BLaER1 (cell line): ENCODE data around the gene WDR26.
"Not testable (repeated sequence)": the region's sequence is repeated elsewhere in the genome, so short reads cannot be mapped to it uniquely, and the experiment has no call there.

Experiments
- H3K27ac ChIP-seq: shearing (Covaris generic); formaldehyde crosslinking; 2 replicates; pipeline ENCODE4 v1.8.1; 2022
- H3K27me3 ChIP-seq: shearing (Covaris generic); formaldehyde crosslinking; 2 replicates; pipeline ENCODE4 v1.8.1; 2022
- H3K36me3 ChIP-seq: shearing (Covaris generic); formaldehyde crosslinking; 2 replicates; pipeline ENCODE4 v1.8.1; 2022
- H3K4me1 ChIP-seq: shearing (Covaris generic); formaldehyde crosslinking; 2 replicates; pipeline ENCODE4 v1.8.1; 2022
- H3K4me2 ChIP-seq: shearing (Covaris generic); formaldehyde crosslinking; 2 replicates; pipeline ENCODE4 v1.8.1; 2022
- H3K4me3 ChIP-seq: shearing (Covaris generic); formaldehyde crosslinking; 2 replicates; pipeline ENCODE4 v1.8.1; 2022
- H3K9ac ChIP-seq: shearing (Covaris generic); formaldehyde crosslinking; 2 replicates; pipeline ENCODE4 v1.8.1; 2022
- H3K9me3 ChIP-seq: shearing (Covaris generic); formaldehyde crosslinking; 2 replicates; pipeline ENCODE4 v1.8.1; 2022
- H4K20me1 ChIP-seq: shearing (Covaris generic); formaldehyde crosslinking; 2 replicates; pipeline ENCODE4 v1.8.1; 2022
- Cebpa-rat ChIP-seq: shearing (Covaris generic); IDR thresholded peaks from 2 replicates; pipeline ENCODE4 v1.8.1; 2022

Gene WDR26

GRCh38 chr1:224356685-224357625 lies 77.6 kb downstream of the WDR26 start, which contains the start of gene CNIH4:
TSS of gene CNIH4 (plus strand) at chr1:224356879. CDS start at chr1:224356925, 46 bp downstream.
- no peaks in the 10 kb centered on the region for H3K27me3 ChIP-seq
- TF ChIP-seq Cebpa-rat, result no peak
- peaks cover 51% of the 10 kb centered on the region for H4K20me1 ChIP-seq
- H3K4me2 ChIP-seq, result peak within 1 kb of the TSS; percentile 86
- peak within 1 kb of the TSS; percentile 86 for H3K9ac ChIP-seq
- peak within 1 kb of the TSS; percentile 86 for H3K4me3 ChIP-seq
- peaks cover 27% of the 10 kb centered on the region for H3K36me3 ChIP-seq
- H3K9me3 ChIP-seq, result peaks cover 7% of the 10 kb centered on the region; the same call in 1 of the 2 replicates
- H3K4me1 ChIP-seq, result peaks cover 16% of the 10 kb centered on the region
- peak within 1 kb of the TSS; percentile 76 for H3K27ac ChIP-seq

DNA sequence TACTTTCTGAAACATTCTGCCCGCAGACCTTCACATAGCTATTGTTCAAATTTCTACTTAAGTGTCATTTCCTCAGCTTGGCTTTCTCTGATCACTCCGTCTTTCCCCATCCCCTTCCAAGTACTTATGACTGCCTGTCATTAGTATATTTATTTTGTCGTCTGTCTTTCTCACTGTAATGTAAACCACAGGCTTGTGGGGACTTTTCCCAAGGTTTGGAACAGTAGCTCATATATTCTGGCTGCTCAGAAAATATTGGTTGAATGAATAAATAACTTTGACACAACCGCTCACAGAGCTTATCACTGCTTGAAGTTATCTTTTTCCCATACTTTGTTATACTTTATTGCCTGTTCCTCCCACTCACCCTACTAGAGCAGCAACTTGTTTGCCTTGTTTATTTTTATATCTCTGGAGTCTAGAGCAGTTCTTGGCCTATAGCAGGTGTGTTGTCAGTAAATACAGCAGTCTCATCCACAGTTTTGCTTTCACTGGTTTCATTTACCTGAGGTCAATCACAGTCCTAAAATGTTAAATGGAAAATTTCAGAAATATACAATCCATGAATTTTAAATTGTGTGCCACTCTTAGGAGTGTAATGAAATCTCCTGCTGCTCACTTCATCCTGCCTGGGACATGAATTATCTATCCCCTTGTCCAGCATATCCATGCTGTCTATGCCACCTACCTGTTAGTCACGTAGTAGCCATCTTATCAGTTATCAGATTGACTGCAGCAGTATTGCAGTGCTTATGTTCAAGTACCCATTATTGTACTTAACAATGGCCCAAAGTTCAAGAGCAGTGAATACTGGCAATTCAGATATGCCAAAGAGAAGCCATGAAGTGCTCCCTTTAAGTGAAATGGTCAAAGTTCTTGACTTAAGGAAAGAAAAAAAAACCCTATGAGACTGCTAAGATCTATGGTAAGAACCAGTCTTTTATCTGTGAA lies 80.3 kb downstream of the WDR26 start:
- H4K20me1 ChIP-seq, result peaks cover 24% of the 10 kb centered on the region
- no peak overlapping the region for H3K4me3 ChIP-seq
- H3K27ac ChIP-seq, result no peak overlapping the region
- peaks cover 5% of the 10 kb centered on the region; the same call in 1 of the 2 replicates for H3K36me3 ChIP-seq
- no peaks in the 10 kb centered on the region for H3K27me3 ChIP-seq
- peaks cover 16% of the 10 kb centered on the region for H3K4me1 ChIP-seq
- TF ChIP-seq Cebpa-rat, result no peak
- no peak overlapping the region for H3K9ac ChIP-seq
- H3K9me3 ChIP-seq, result peaks cover 20% of the 10 kb centered on the region; the same call in 1 of the 2 replicates
- H3K4me2 ChIP-seq, result no peak overlapping the region

DNA sequence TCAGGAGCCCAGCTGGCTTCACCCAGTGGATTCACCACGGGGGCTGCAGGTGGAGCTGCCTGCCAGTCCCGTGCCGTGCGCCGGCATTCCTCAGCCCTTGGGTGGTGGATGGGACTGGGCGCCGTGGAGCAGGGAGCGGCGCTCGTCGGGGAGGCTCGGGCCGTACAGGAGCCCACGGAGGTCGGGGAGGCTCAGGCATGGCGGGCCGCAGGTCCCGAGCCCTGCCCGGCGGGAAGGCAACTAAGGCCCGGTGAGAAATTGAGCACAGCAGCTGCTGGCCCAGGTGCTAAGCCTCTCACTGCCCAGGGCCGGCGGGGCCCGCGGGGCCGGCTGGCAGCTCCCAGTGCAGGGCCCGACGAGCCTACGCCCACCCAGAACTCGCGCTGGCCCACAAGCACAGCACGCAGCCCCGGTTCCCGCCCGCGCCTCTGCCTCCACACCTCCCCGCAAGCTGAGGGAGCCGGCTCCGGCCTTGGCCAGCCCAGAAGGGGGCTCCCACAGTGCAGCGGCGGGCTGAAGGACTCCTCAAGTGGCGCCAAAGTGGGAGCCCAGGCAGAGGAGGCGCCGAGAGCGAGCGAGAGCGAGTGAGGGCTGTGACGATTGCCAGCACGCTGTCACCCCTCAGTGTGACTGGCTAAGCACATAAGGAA lies 82.0 kb downstream of the WDR26 start:
- peaks cover 20% of the 10 kb centered on the region; the same call in 1 of the 2 replicates for H3K9me3 ChIP-seq
- H3K36me3 ChIP-seq, H3K27ac ChIP-seq, H3K4me2 ChIP-seq, H3K4me1 ChIP-seq, H3K27me3 ChIP-seq, H3K4me3 ChIP-seq, H3K9ac ChIP-seq, H4K20me1 ChIP-seq: not testable (repeated sequence)

GRCh38 chr1:224349716-224350115 lies 84.9 kb downstream of the WDR26 start:
- H3K27me3 ChIP-seq, H3K4me3 ChIP-seq, H3K9ac ChIP-seq, H3K4me1 ChIP-seq, H4K20me1 ChIP-seq, H3K36me3 ChIP-seq, H3K27ac ChIP-seq, H3K4me2 ChIP-seq: not testable (repeated sequence)
- peaks cover 32% of the 10 kb centered on the region for H3K9me3 ChIP-seq

DNA sequence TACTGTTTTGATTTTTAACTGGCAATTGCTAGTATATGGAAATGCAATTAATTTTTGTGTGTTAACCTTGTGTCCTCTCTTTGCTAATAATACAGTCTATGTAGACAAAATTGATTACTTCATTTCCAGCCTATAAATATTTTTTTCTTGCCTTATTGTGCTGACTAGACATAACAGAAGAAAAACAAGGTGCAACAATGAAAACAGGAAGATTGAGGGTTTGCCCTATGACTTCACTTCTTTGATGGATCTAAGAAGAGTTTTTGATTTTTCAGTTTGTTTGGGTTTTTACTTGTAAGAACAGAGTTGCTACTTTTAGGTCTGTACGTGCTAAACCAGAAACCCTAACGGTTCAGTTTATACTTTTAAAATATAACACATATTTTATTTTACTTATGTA lies 86.5 kb downstream of the WDR26 start:
- no peaks in the 10 kb centered on the region for H3K4me1 ChIP-seq
- no peak overlapping the region for H3K27ac ChIP-seq
- H3K9me3 ChIP-seq, result peaks cover 47% of the 10 kb centered on the region
- no peak overlapping the region for H3K4me2 ChIP-seq
- H3K36me3 ChIP-seq, result no peaks in the 10 kb centered on the region
- H4K20me1 ChIP-seq, result no peaks in the 10 kb centered on the region
- H3K4me3 ChIP-seq, result no peak overlapping the region
- TF ChIP-seq Cebpa-rat, result no peak
- no peak overlapping the region for H3K9ac ChIP-seq
- no peaks in the 10 kb centered on the region for H3K27me3 ChIP-seq

GRCh38 chr1:224343679-224344078 lies 90.9 kb downstream of the WDR26 start:
- Histone ChIP-seq H3K9me3 (peaks cover 42% of the 10 kb centered on the region), H3K36me3 (no peaks in the 10 kb centered on the region), H4K20me1 (no peaks in the 10 kb centered on the region), H3K4me1 (no peaks in the 10 kb centered on the region), H3K27me3 (peaks cover 21% of the 10 kb centered on the region), H3K4me3 (0 out of 2 replicates have a peak overlapping the region, but pooled peaks have one; percentile 2), H3K4me2 (no peak overlapping the region), H3K9ac (no peak overlapping the region), H3K27ac (no peak overlapping the region)
- TF ChIP-seq Cebpa-rat, result no peak

- Histone ChIP-seq H3K9me3 (peaks cover 46% of the 10 kb centered on the region), H3K27me3 (peaks cover 21% of the 10 kb centered on the region)
- not testable (repeated sequence) for H3K4me2 ChIP-seq, H3K27ac ChIP-seq, H3K9ac ChIP-seq, H4K20me1 ChIP-seq, H3K4me3 ChIP-seq, H3K4me1 ChIP-seq, H3K36me3 ChIP-seq
Measured at GRCh38 chr1:224340453-224341384, 93.9 kb downstream of the WDR26 start.

- Histone ChIP-seq H3K4me2 (no peak overlapping the region), H3K9me3 (peaks cover 34% of the 10 kb centered on the region), H3K36me3 (no peaks in the 10 kb centered on the region), H3K9ac (no peak overlapping the region), H3K4me3 (no peak overlapping the region), H3K4me1 (peaks cover 5% of the 10 kb centered on the region), H4K20me1 (no peaks in the 10 kb centered on the region), H3K27me3 (peaks cover 21% of the 10 kb centered on the region), H3K27ac (no peak overlapping the region)
- TF ChIP-seq Cebpa-rat, result no peak
Measured at GRCh38 chr1:224339442-224340033, 95.1 kb downstream of the WDR26 start.
